KOPT-K1 (cell line): ENCODE results near the gene SMKR1.
"Not testable (repeated sequence)": the region's sequence is repeated elsewhere in the genome, so short reads cannot be mapped to it uniquely, and the experiment has no call there.

Experiments
- H3K27ac ChIP-seq: fragments of 200-600 bp; sonication (generic); 2 replicates; pipeline ENCODE4 v1.5.1; 2016; ENCODE audit warnings: antibody characterized with exemption, mild to moderate bottlenecking, low read depth, low read length; ENCODE audit not compliant: poor library complexity, severe bottlenecking
- H3K36me3 ChIP-seq: fragments of 200-600 bp; sonication (generic); 2 replicates; pipeline ENCODE4 v1.5.1; 2017; ENCODE audit warnings: antibody characterized with exemption, mild to moderate bottlenecking, low read length, moderate library complexity; ENCODE audit not compliant: insufficient read depth
- H3K9me3 ChIP-seq: fragments of 200-600 bp; sonication (generic); 2 replicates; pipeline ENCODE4 v1.5.1; 2017; ENCODE audit warnings: antibody characterized with exemption, low read length, mild to moderate bottlenecking; ENCODE audit not compliant: insufficient read depth, poor library complexity, severe bottlenecking

The SMKR1 gene

DNA sequence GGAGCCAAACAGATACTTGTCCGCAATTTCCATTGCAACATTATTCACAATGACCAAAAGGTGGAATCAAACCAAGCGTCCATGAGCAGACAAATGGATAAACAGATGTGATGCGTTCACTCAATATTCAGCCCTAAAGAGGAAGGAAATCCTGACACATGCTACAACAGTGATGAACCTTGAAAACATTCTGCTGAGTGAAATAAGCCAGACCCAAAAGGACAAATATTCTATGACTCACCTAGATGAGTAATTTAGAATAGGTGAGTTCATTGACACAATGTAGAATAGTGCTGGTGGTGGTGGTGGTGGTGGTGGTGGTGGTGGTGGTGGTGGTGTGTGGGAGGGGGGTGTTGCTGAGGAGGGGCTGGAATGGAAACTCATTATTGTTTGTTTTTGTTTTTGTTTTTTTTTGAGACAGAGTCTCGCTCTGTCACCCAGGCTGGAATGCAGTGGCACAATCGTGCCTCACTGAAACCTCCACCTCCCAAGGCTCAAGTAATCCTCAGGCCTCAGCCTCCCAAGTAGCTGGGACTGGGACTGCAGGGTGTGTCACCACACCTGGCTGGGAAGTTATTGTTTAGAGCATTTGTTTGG lies 28.6 kb downstream of the SMKR1 start:
- Histone ChIP-seq H3K36me3 (no peaks in the 10 kb centered on the region), H3K9me3 (no peaks in the 10 kb centered on the region), H3K27ac (no peak overlapping the region)

DNA sequence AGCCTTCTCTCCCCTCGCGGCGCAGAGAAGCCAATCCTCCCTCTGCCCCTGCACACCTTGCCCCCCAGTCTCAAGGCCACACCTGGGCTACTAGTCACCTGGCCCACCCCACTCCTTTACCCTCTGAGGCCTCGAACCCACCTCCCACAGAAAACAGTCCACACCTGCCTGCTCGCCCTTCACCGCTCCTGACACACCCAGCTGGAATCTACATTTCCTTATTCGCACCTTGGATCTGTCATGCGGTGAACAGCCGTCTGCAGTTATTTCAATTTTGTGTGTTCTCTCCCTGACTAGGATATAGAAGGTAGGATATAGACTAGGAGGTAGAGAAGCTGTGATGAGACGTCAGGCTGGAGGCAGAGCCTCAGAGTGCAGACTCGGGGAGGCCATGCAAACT lies 29.4 kb downstream of the SMKR1 start:
- H3K9me3 ChIP-seq: no peaks in the 10 kb centered on the region
- no peaks in the 10 kb centered on the region for H3K36me3 ChIP-seq
- H3K27ac ChIP-seq: no peak overlapping the region

DNA sequence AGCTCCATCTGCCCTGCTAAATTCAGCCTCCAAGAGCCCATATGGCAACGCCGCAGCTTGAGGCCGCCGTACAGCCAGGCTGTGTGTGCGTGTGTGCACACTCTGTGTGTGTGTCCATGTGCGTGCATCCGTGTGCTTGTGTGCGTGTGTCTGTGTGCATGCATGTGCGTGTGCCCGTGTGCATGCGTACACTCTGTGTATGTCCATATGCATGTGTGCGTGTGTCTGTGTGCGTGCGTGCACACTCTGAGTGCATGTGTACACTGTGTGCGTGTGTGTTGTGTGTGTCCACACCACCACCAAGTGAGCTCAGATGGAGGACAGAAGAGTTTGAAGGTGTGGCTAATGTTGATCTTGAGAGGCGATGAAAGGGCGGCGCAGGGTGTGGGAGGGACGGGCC lies 30.0 kb downstream of the SMKR1 start:
- no peaks in the 10 kb centered on the region for H3K36me3 ChIP-seq

DNA sequence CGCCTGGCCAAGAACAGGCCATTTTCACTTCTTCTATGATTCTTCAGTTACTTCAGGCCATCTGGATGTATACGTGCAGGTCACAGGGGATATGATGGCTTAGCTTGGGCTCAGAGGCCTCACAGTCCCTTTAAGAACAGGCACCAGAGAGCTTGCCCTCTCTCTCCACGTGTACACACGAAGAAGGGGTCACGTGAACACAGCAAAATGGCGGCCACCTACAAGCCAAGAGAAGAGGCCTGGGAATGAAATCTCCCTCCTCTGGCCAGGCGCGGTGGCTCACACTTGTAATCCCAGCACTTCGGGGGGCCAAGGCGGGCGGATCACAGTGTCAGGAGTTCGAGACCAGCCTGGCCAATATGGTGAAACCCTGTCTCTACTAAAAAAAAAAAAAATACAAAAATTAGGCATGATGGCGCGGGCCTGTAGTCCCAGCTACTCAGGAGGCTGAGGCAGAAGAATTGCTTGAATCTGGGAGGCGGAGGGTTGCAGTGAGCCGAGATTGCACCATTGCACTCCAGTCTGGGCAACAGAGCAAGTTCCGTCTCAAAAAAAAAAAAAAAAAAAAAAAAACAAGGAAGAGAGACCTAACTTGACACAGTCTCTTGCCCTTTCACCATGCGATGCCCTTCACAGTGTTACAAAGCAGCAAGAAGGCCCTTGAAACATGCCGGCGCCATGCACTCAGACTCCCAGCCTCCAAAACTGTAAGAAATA lies 32.4 kb downstream of the SMKR1 start:
- not testable (repeated sequence) for H3K9me3 ChIP-seq, H3K27ac ChIP-seq, H3K36me3 ChIP-seq

More for the DNA sequence above, 30.0 kb downstream of the SMKR1 start:
- Histone ChIP-seq H3K27ac (no peak overlapping the region), H3K9me3 (no peaks in the 10 kb centered on the region)

DNA sequence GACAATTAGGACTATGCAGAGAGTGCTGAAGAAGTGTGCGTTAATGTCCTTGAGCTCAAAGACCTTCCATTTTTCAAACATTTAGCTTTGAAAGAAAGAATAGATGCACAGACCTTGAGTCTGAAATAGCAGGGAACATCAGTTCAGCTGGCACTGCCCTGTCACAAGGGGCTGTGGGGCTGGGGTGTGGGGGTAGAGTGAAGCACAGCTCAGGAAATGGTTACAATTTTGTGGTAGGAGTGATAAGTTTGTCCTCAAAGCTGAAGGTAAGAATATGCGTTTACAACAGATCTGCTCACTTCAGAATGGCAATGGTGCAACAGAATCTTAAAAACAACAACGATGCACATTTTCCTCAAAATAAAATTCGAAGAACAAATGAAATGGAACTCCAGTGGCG lies 33.6 kb downstream of the SMKR1 start:
- peak overlapping the region; percentile 52 for H3K27ac ChIP-seq
- no peaks in the 10 kb centered on the region for H3K36me3 ChIP-seq

DNA sequence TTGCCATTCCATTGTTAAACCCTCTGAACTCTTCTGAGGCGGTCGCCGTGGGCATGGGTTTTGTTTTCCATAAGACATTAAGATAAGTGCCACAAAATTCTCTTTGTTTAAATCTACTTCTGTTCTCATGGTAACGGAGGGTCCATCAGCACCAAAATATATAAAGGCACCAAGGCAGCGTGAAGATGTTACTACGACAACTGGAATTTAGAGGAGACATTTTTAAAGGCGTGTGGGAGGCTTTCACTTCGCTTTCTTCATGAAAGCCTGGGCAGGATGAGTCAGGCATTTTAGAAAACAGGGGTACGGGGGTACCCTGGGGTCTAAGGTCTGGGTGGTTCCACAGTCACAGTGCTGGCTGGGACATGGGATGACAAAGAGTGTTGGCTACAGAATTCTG lies 34.0 kb downstream of the SMKR1 start:
- Histone ChIP-seq H3K27ac (peak overlapping the region; percentile 52), H3K9me3 (no peaks in the 10 kb centered on the region)

More for the DNA sequence above, 33.6 kb downstream of the SMKR1 start:
- H3K9me3 ChIP-seq: no peaks in the 10 kb centered on the region

DNA sequence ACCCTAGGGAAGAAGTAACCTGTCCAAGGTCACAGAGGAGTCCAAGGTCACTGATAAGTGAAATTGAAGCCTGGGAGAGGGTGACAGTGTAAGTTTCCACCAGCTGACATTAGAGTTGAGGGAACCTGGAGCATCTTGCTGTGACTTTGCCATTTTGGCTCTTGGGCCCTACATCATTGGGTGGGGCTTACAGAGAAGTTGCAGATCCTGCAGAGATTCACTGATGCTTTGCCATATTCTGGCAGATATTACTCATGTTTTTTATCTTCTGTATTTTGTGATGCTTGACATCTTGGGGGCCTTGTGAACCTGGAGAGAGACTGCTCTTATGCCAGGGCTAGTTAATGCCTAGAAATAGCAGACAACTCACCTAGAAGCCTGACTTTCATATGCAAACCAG lies 36.5 kb downstream of the SMKR1 start:
- no peaks in the 10 kb centered on the region for H3K9me3 ChIP-seq
- H3K36me3 ChIP-seq: no peaks in the 10 kb centered on the region
- no peak overlapping the region for H3K27ac ChIP-seq

More for the DNA sequence above, 34.0 kb downstream of the SMKR1 start:
- H3K36me3 ChIP-seq: no peaks in the 10 kb centered on the region

DNA sequence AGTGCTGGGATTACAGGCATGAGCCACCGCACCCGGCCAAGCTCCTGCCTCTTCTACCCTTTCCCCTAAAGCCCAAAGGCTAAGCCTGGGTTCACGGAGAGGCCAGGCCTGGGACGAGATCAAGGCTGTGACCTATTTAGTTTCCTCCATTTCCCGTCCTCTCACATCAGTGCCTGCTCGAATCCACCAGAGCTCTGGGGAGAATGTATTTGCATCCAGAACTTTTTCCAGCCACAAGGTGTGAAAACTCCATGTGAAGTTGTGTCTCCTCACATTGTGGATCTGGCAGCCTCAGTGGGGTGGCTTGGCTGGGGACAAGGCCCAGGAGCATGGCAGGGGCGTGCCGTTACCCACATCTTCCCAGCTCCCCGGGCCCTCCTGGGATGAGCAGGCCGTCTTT lies 38.0 kb downstream of the SMKR1 start:
- no peaks in the 10 kb centered on the region for H3K36me3 ChIP-seq
- H3K9me3 ChIP-seq: no peaks in the 10 kb centered on the region
- no peak overlapping the region for H3K27ac ChIP-seq

DNA sequence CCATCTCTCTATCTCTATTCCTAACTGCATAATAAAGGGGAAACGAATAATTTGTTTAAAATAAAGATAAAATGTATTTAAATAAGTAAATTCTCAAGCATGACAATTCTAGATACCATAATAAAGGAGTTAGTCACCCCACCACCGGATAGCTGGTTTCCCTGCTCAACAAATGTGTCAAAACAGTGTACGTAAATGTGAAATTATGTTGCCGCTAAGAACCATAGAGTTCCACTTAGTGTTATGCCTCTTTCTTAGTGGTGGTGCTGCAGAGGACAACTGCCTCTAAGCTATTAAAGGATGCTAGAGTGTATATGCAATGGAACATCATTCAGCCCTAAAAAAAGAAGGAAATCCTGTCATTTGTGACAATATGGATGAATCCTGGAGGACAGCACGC lies 42.4 kb downstream of the SMKR1 start:
- no peaks in the 10 kb centered on the region for H3K9me3 ChIP-seq
- no peak overlapping the region for H3K27ac ChIP-seq
- no peaks in the 10 kb centered on the region for H3K36me3 ChIP-seq

DNA sequence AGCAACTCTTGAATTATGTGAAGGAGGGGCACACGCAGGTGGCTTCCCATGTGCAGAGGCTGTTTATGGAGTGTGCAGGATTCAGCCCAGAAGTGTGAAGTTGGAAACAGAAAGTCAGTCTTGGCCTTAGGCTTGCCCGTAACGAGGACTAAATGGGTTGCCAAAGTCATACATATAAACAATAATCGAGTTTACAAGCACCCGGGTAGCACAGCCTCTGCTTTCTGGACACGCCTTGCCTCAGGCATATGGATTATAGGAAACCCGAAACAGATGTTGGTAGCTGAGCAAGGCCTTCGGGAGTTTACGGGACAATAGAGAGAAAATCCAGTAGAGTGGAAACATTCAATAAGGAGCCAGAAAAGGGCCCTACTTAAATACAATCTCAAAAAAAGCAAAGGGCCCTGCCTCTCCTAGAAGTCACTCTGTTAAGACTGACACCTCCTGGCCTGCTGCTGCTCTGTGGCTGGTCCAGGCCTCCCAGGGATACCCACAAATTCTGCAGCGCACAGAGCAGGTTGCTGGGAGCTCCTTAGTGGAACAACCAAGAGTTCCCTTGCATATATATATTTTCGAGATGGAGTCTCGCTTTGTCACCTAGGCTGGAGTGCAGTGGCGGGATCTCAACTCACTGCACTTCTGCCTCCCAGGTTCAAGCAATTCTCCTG lies 48.5 kb downstream of the SMKR1 start:
- no peak overlapping the region for H3K27ac ChIP-seq
- H3K9me3 ChIP-seq: no peaks in the 10 kb centered on the region
- no peaks in the 10 kb centered on the region for H3K36me3 ChIP-seq

DNA sequence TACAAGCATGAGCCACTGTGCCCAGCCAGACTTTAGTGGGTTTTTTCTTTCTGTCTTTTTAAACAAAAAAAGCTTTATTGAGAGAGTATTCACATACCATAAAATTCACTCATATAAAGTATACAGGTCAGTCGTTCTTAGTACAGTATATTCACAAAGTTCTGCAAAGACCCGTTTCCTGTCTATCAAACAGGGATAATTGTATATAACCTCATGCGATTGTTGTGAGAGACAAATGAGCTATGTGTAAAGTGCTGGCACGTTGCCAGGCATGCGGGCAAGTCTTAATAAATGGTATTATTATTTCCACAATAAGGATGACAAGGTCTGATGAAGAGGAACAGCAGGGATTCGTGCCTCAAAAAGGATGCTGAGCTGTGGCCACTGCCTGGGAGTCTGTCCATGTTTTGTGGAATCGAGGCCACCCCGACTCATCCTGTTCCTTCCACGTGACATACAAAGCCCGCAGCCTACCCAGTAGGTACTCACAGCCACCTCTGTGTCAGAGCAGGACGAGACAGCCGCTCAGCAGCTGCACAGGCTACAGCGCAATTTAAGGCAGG lies 51.6 kb downstream of the SMKR1 start:
- H3K27ac ChIP-seq: no peak overlapping the region
- no peaks in the 10 kb centered on the region for H3K36me3 ChIP-seq
- no peaks in the 10 kb centered on the region for H3K9me3 ChIP-seq

DNA sequence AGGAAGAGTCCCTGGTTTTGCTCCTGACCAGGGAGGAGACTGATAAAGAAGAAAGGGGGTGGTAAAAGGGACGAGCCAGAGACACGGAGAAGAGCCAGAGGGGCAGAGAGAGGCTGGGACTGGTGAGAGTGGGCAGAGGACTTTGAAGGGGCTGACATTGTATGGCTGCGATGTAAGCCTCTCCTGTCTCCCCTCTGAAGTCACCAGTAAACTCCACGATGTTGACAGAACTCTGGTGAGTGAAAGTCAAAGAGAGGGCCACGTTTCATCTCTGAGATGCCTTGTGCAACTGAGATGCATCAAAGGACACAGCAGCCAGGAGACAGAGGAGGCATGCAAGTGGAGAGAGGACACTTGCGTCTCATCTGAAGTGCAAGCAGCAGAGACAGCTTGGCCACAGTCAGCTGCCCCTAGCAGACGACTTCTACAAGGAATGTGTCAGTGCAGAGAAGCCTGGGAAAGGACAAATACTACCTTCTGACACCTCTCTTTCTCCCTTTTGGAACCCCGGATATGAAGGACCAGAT lies 54.3 kb downstream of the SMKR1 start:
- Histone ChIP-seq H3K27ac (no peak overlapping the region), H3K9me3 (no peaks in the 10 kb centered on the region), H3K36me3 (no peaks in the 10 kb centered on the region)

DNA sequence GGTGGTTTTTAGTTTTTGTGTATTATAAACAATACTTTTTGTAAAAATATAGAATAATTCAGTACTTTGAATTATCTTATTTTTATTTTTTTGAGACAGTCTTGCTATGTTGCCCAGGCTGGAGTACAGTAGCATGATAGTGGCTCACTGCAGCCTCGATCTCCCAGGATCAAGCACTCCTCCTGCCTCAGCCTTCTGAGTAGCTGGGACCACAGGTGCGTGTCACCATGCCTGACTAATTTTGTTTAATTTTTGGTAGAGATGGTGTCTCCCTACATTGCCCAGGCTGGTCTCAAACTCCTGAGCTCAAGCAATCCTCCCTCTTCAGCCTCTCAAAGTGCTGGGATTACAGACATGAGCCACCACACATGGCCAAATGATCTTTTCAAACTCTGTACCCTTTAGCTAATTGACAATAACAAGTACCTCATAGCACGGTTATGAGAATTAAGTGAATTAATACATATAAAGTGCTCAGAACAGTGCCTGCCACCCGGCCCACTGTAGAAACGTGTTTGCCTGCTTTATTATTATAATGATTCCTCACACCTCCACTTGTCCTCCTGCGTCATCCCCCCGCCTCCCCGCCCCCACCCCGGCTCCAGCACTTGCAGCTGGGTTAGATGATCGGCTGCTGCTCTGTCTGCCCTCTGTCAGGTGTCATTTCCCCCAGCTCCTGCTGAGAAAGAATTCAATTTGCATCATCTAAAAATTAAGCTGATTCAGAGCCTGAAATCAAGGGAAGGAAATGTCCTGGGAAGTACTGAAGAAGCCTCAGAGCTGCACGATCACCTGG lies 55.6 kb downstream of the SMKR1 start:
- H3K27ac ChIP-seq: no peak overlapping the region
- no peaks in the 10 kb centered on the region for H3K9me3 ChIP-seq
- no peaks in the 10 kb centered on the region for H3K36me3 ChIP-seq

DNA sequence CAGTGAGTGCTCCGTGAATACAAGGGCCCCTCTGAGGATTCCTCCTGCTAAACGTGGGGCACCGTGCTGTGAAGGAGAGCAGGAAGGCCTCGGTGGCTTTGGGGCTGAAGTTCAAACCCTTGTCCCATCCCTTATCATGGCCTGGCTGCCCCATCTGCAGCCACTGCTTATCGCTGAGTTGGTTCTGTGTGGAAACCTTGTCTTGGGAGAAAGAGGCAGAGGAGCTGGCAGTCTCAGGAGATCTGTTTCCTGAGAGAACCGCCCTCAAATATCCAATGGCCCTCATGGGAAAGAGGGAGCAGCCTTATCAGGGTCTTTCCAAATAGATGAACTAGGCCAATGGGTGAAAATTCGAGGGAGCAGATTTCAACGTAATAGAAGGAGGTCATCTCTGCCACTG lies 57.2 kb downstream of the SMKR1 start:
- Histone ChIP-seq H3K36me3 (no peaks in the 10 kb centered on the region), H3K27ac (no peak overlapping the region), H3K9me3 (no peaks in the 10 kb centered on the region)

DNA sequence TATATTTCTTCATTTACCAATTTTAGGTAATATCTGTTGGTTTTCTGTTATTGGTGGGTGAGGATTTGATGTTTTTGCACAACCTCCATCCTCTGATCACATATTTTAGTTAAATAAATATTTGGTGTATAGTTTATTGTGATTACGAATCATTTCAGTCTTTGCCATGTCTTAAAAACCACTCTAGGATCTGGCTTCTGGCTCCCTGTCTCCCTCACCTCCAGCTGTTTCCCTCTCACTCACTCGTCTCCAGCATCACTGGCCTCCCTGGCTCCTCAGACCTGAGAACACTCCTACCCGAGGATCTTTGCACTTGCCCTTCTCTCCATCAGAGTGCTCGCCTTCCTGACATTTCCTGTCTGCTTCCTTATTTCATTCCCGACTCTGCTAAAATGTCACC lies 58.5 kb downstream of the SMKR1 start:
- H3K36me3 ChIP-seq: no peaks in the 10 kb centered on the region
- H3K27ac ChIP-seq: no peak overlapping the region
- H3K9me3 ChIP-seq: no peaks in the 10 kb centered on the region
